Stimulated activated CD8-positive, alpha-beta memory T cell treated with anti-CD3 and anti-CD28 coated beads, Interleukin-2, amount 100 ng/mL, for 1 hour (primary cell): ENCODE results near the gene NBPF3.
"Not testable (repeated sequence)": the region's sequence is repeated elsewhere in the genome, so short reads cannot be mapped to it uniquely, and the experiment has no call there.

Source experiments
- DNase-seq, 2 donors: peaks; one replicate each; pipeline ENCODE4 v3.0.0-alpha.2; 2020; ENCODE audit warnings: low read depth in 2 of 2

The NBPF3 gene

GRCh38 chr1:21518774-21519455 is 79.0 kb downstream of the NBPF3 start:
- no peak for DNase-seq

GRCh38 chr1:21519486-21520070 is 79.6 kb downstream of the NBPF3 start:
- not testable (repeated sequence) for DNase-seq

DNA sequence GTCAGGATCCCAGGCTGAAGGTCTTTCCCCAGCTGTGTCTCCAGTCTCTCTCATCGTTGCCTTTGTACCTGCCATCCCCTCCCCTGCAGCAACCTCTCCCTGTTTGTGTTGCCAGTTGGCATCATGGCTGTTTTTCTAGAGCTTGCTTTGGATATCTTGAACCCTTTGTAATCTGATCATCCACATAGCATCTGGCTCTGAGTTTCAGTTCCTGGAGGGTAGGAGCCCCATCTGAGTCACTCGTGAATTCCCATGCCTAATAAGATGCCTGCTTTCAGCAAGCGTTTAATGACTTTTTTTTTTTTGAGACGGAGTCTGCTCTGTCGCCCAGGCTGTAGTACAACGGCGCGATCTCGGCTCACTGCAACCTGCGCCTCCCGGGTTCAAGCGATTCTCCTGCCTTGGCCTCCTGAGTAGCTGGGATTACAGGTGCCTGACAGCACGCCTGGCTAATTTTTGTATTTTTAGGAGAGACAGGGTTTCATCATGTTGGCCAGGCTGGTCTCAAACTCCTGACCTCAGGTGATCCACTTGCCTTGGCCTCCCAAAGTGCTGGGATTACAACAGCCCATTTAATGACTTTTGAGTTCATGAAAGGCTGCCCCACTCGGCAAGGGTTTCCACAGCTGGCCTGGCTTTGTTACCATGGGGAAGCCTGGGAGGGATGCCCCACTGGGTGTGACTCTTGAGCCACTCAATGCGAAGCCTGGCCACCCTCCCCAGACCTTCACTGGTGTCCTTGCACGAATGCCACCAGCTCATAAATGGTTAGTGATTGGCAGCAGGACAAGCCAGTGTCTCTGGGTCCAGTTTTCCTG is 81.2 kb downstream of the NBPF3 start:
- DNase-seq: no peak

DNA sequence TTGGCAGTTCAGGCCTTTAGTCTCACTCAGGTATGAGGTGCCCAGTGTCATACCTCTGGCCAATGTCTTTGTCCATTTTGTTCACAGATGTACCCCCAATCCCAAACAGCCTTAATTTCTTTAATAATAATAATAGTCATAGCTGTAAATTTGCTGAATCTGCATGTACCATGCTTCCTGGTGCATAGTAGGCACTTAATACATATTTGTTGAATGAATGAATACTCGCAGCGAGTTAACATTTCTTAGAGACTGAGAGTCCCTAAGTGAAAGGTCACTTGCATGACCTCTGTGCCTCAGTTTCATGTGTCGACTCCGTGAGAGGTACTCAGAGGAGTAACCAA is 81.8 kb downstream of the NBPF3 start:
- no peak for DNase-seq

DNA sequence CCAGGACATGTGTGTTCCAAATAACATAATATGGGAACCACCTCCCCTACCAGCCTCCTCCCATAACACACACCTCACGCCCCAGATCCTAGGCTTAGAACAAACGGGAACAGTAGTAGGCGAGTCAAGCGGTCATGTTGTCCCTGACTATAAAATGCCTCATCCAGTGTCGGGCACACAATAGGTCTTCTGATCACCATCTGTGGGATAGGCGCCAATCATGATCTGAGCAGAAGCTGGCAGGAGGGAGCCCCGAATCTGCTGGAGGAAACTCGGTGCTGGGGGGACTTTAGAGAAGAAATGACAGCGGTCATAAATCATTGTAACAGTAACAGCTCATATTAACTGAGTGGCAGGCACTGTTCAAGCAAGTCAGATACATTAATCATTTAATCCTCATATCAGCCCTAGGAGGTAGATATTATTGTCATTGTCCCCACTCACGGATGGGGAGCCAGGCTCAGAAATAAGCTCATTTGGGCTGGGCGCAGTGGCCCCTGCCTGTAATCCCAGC is 82.6 kb downstream of the NBPF3 start:
- DNase-seq: no peak

DNA sequence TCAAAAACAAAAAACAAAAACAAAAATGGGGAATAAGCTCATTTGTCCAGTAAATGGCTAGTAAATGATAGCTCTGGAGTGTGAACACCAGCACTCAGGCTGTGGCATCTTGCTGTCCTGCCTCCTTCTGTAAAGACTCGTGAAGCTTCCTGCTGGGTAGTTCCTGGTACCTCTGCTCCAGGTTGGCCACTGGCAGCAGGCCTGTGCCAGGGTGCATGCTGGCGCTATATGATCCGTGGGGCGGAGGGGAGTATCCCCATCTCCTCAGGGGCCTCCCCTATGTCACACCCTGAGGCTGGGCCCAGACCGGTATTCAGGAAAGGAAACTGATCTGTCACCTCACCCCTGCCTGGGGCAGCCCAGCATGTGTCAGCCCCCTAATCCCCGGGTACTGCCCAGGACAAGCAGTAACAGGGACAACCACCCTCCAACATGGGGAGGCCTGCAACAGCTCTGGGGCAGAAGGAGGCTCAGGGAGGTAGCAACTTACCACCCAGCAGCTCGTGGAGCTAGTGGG is 83.4 kb downstream of the NBPF3 start:
- DNase-seq: no peak

GRCh38 chr1:21524220-21524619 is 84.3 kb downstream of the NBPF3 start:
- DNase-seq: no peak

- DNase-seq: no peak
Observed at GRCh38 chr1:21524686-21525339, 84.9 kb downstream of the NBPF3 start.

DNA sequence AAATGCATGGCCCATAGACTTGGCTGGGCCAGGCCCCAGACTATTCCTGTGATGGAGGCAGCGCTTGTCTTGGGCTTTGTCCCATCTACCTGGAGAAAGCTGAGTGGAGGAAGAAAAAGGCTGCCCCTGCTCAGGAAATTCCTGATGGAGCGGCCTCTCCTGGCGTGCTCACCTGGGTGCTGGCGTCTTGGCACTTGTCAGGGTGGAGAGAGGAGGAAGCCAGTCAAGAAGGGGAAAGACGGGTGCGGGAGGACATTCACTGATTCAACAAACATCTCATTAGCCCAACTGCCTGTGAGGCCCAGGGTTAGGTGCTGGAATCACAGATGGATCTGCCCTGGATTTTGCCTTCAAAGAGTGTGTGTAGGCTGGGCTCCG is 85.4 kb downstream of the NBPF3 start:
- no peak for DNase-seq

GRCh38 chr1:21526441-21526840 is 86.5 kb downstream of the NBPF3 start:
- DNase-seq: no peak

DNA sequence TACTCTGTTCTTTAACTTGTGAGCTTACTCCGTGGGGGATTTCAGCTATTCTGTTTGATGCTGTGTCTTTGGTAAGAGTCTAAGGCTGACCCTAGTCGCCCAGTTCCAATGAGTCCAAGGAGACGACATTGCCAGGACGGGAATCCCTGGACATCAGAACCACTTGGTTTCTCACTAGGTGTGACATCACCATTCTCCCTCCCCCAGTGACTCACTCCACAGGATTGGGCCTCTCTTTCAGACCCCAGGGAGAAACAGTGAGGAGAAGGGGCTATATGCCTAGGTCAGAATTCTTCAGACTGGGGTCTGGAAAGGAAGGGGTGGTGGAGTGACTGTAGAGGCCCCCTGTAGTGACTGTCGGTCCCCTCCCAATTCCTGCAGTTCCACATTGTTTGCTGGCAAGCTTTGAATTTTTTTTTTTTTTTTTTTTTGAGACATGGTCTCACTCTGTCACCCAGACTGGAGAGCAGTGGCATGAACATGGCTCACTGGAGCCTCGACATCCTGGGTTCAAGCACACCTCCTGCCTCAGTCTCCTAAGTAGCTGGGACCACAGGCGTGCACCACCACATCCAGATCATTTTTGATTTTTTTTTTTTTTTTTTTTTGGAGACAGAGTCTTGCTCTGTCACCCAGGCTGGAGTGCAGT is 90.6 kb downstream of the NBPF3 start:
- no peak for DNase-seq

DNA sequence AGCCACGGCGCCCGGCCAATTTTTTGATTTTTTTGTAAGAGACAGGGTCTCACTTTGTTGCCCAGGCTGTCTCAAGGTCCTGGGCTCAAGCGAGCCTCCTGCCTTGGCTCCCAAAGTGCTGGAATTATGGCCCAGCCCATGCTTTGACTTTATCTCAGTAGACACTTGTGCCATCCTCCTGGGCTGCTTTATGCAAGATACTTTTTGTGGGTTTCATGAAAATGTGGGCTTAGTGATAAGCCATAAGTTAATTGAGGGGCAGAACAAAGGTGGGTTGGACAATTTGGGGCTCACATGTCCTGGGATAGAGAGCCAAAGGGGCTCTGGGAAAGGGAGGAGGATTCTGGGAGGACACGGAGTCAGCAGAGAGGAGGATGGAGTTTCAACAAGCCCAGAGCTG is 91.3 kb downstream of the NBPF3 start:
- DNase-seq: no peak

GRCh38 chr1:21532496-21532895 is 92.6 kb downstream of the NBPF3 start:
- DNase-seq: no peak

- DNase-seq: no peak
Observed at GRCh38 chr1:21532992-21533534, 93.1 kb downstream of the NBPF3 start.

DNA sequence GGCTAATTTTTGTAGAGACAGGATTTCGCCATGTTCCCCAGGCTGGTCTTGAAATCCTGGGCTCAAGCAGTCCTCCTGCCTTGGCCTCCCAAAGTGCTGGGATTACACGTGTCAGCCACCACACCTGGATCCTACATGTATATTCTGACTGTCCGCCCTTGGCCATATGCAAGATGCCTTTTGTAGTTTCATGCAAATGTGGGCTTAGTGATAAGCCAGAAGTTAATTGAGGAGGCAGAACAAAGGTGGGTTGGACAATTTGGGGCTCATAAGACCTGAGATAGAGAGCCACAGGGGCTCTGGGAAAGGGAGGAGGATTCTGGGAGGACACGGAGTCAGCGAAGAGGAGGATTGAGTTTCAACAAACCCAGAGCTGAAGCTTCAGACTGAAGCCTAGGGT is 94.2 kb downstream of the NBPF3 start:
- no peak for DNase-seq
